H1 (cell line): ENCODE results near the gene DOCK3. TPM values are rescaled to one million over a fixed set of nuclear protein-coding genes. Genes with fewer than 3 reads are reported as not detected.

ENCODE experiments used
- CTCF ChIA-PET: fragments of 300-600 bp; sonication (Branson Sonifier 250); formaldehyde crosslinking; loops from one replicate; lab custom pipeline; 2021; ENCODE audit not compliant: partially characterized antibody; lab: Charles Lee
- POLR2A ChIA-PET: fragments of 300-600 bp; sonication (Branson Sonifier 250); formaldehyde crosslinking; loops from one replicate; lab custom pipeline; 2021; ENCODE audit warnings: inconsistent platforms; ENCODE audit not compliant: partially characterized antibody; lab: Charles Lee
- DNase-seq, 2 experiments: peaks; one replicate each; pipeline versions ENCODE4 v3.0.0 to v3.0.0-alpha.2; 2010 to 2022; ENCODE audit warnings: low spot score in 2 of 2, low read depth in 1 of 2, mixed read lengths in 1 of 2
- FAIRE-seq: peaks from 2 replicates; lab custom pipeline; 2011; peaks lifted over from hg19 to GRCh38; lab: Jason Lieb, UNC
- H2AFZ ChIP-seq: 2 replicates; pipeline ENCODE4 v1.8.1; 2012; ENCODE audit warnings: low read length, inconsistent platforms
- H2AK5ac ChIP-seq: 2 replicates; pipeline ENCODE4 v1.6.1; 2013; ENCODE audit warnings: low read depth, low read length
- H2BK120ac ChIP-seq: replicated peaks from 2 replicates; pipeline ENCODE3; 2013; ENCODE audit warnings: low read depth, low read length, inconsistent platforms
- H2BK12ac ChIP-seq: 2 replicates; pipeline ENCODE4 v1.6.1; 2013; ENCODE audit warnings: low read depth, low read length
- H2BK15ac ChIP-seq: 2 replicates; pipeline ENCODE4 v1.6.1; 2013; ENCODE audit warnings: low read length
- H2BK20ac ChIP-seq: 2 replicates; pipeline ENCODE4 v1.6.1; 2013; ENCODE audit warnings: low read length
- H2BK5ac ChIP-seq: 2 replicates; pipeline ENCODE4 v1.6.1; 2013; ENCODE audit warnings: low read depth, low read length
- H3K14ac ChIP-seq: 2 replicates; pipeline ENCODE4 v1.6.1; 2013; ENCODE audit warnings: inconsistent platforms; ENCODE audit not compliant: insufficient read length
- H3K18ac ChIP-seq: 2 replicates; pipeline ENCODE4 v1.6.1; 2013; ENCODE audit warnings: low read length; ENCODE audit errors: extremely low read depth
- H3K23ac ChIP-seq: 2 replicates; pipeline ENCODE4 v1.6.1; 2013; ENCODE audit warnings: inconsistent platforms; ENCODE audit not compliant: insufficient read length
- H3K23me2 ChIP-seq: 2 replicates; pipeline ENCODE4 v1.6.1; 2013; ENCODE audit warnings: low read depth, low read length
- H3K27ac ChIP-seq: 2 replicates; pipeline ENCODE4 v1.6.1; 2011; ENCODE audit warnings: low read depth, low read length, inconsistent platforms
- H3K27me3 ChIP-seq, 4 experiments: replicated peaks in 1 of 4; 1 replicate in 1 of 4; 2 replicates in 3 of 4; pipeline versions ENCODE4 v1.6.1 to v1.8.1; 2011 to 2013; ENCODE audit warnings: low read length in 3 of 4, mild to moderate bottlenecking in 3 of 4, inconsistent platforms in 2 of 4, mixed read lengths in 2 of 4, moderate library complexity in 1 of 4; ENCODE audit not compliant: control insufficient read depth in 3 of 4, insufficient read depth in 3 of 4; ENCODE audit errors: extremely low read depth in 1 of 4
- H3K36me3 ChIP-seq, 4 experiments: 2 replicates each; pipeline versions ENCODE4 v1.6.1 to v1.8.1; 2011 to 2013; ENCODE audit warnings: mild to moderate bottlenecking in 4 of 4, low read length in 3 of 4, moderate library complexity in 2 of 4, control low read depth in 1 of 4, inconsistent platforms in 1 of 4; ENCODE audit not compliant: insufficient read depth in 4 of 4, control insufficient read depth in 2 of 4
- H3K4ac ChIP-seq: replicated peaks from 2 replicates; pipeline ENCODE3; 2013; ENCODE audit warnings: low read length, low read depth, mixed read lengths, inconsistent platforms; ENCODE audit not compliant: insufficient read length
- H3K4me1 ChIP-seq, 4 experiments: replicated peaks in 1 of 4; 1 replicate in 1 of 4; 2 replicates in 3 of 4; pipeline versions ENCODE4 v1.6.1 to v1.8.1; 2011 to 2013; ENCODE audit warnings: low read length in 3 of 4, inconsistent platforms in 2 of 4, mixed read lengths in 1 of 4; ENCODE audit not compliant: insufficient read depth in 4 of 4, control insufficient read depth in 3 of 4
- H3K4me2 ChIP-seq, 2 experiments: 2 replicates each; pipeline versions ENCODE4 v1.6.1 to v1.8.1; 2011 to 2013; ENCODE audit warnings: low read depth in 2 of 2, low read length in 2 of 2, control low read depth in 1 of 2, inconsistent platforms in 1 of 2, mild to moderate bottlenecking in 1 of 2; ENCODE audit not compliant: insufficient read depth in 1 of 2
- H3K4me3 ChIP-seq, 4 experiments: fragments of 200-600, 300-600 bp in 1 of 4; sonication (generic), shearing (Covaris generic), sonication (Bioruptor Twin) in 1 of 4; 2 replicates each; pipeline versions ENCODE4 v1.5.1 to v1.8.1; 2011 to 2016; ENCODE audit warnings: low read length in 4 of 4, low read depth in 3 of 4, control low read depth in 2 of 4, inconsistent platforms in 2 of 4, mild to moderate bottlenecking in 2 of 4, mixed read lengths in 1 of 4, moderate library complexity in 1 of 4; ENCODE audit not compliant: insufficient read depth in 2 of 4; ENCODE audit errors: extremely low read depth in 1 of 4
- H3K56ac ChIP-seq: replicated peaks from 2 replicates; pipeline ENCODE3; 2013; ENCODE audit warnings: low read depth, mild to moderate bottlenecking, mixed read lengths, low read length, inconsistent platforms; ENCODE audit not compliant: insufficient read length
- H3K79me1 ChIP-seq: 2 replicates; pipeline ENCODE4 v1.6.1; 2013; ENCODE audit warnings: low read depth, low read length, control low read depth
- H3K79me2 ChIP-seq, 2 experiments: 2 replicates each; pipeline versions ENCODE4 v1.6.1 to v1.8.1; 2012 to 2013; ENCODE audit warnings: low read length in 2 of 2, mild to moderate bottlenecking in 2 of 2, inconsistent platforms in 1 of 2; ENCODE audit not compliant: insufficient read depth in 2 of 2, control insufficient read depth in 1 of 2
- H3K9ac ChIP-seq, 4 experiments: replicated peaks in 1 of 4; 1 replicate in 1 of 4; 2 replicates in 3 of 4; pipeline versions ENCODE4 v1.6.1 to v1.8.1; 2011 to 2013; ENCODE audit warnings: low read depth in 3 of 4, low read length in 3 of 4, control low read depth in 2 of 4, mild to moderate bottlenecking in 2 of 4, moderate library complexity in 2 of 4, inconsistent platforms in 1 of 4; ENCODE audit errors: extremely low read depth in 1 of 4
- H3K9me3 ChIP-seq, 2 experiments: 2 replicates each; pipeline versions ENCODE4 v1.6.1 to v1.8.1; 2012 to 2013; ENCODE audit warnings: mild to moderate bottlenecking in 2 of 2, moderate library complexity in 2 of 2, control low read depth in 1 of 2, inconsistent platforms in 1 of 2, low read depth in 1 of 2, low read length in 1 of 2, mixed read lengths in 1 of 2; ENCODE audit not compliant: insufficient read depth in 2 of 2
- H4K20me1 ChIP-seq, 2 experiments: replicated peaks in 1 of 2; 2 replicates each; pipeline versions ENCODE3 to v1.8.1; 2011 to 2013; ENCODE audit warnings: inconsistent platforms in 2 of 2, low read length in 2 of 2, mild to moderate bottlenecking in 1 of 2; ENCODE audit not compliant: insufficient read depth in 2 of 2, control insufficient read depth in 1 of 2
- H4K5ac ChIP-seq: 2 replicates; pipeline ENCODE4 v1.6.1; 2013; ENCODE audit warnings: low read length, low read depth, mixed read lengths, inconsistent platforms; ENCODE audit not compliant: insufficient read length
- H4K8ac ChIP-seq: 2 replicates; pipeline ENCODE4 v1.8.0; 2013; ENCODE audit warnings: mild to moderate bottlenecking, moderate library complexity, low read length, inconsistent platforms; ENCODE audit not compliant: insufficient read depth; ENCODE audit errors: extremely low read depth
- H4K91ac ChIP-seq: replicated peaks from 2 replicates; pipeline ENCODE3; 2013; ENCODE audit warnings: low read length, mixed read lengths, inconsistent platforms; ENCODE audit not compliant: insufficient read length
- BACH1 ChIP-seq: IDR thresholded peaks from 2 replicates; pipeline ENCODE4 v1.6.1; 2012; ENCODE audit warnings: low read length, improper control_type of control experiment
- BRCA1 ChIP-seq: IDR thresholded peaks from 2 replicates; pipeline ENCODE4 v1.6.1; 2012; ENCODE audit warnings: low read depth, low read length, improper control_type of control experiment
- CBX8 ChIP-seq: fragments of 300-800, 300-1000 bp; sonication (generic); IDR thresholded peaks from 2 replicates; pipeline ENCODE4 v1.7.1; 2016; ENCODE audit warnings: low read depth, low read length, borderline replicate concordance
- EGR1 ChIP-seq: IDR thresholded peaks from 2 replicates; pipeline ENCODE4 v1.6.1; 2011; ENCODE audit warnings: low read depth, low read length, borderline replicate concordance
- FOSL1 ChIP-seq: IDR thresholded peaks from 2 replicates; pipeline ENCODE4 v1.6.1; 2011; ENCODE audit warnings: mild to moderate bottlenecking, low read depth, low read length, moderate library complexity; ENCODE audit not compliant: insufficient read depth
- KDM4A ChIP-seq: IDR thresholded peaks from one replicate; pipeline ENCODE4 v1.7.1; 2012; ENCODE audit warnings: low read depth, mild to moderate bottlenecking, moderate library complexity, low read length, inconsistent platforms; ENCODE audit not compliant: severe bottlenecking
- MAX ChIP-seq: IDR thresholded peaks from 2 replicates; pipeline ENCODE4 v1.6.1; 2012; ENCODE audit warnings: inconsistent platforms
- RAD21 ChIP-seq, 2 experiments: IDR thresholded peaks in 1 of 2; conservative IDR thresholded peaks in 1 of 2; 2 replicates each; pipeline ENCODE4 v1.6.1; 2011; ENCODE audit warnings: low read depth in 2 of 2, low read length in 2 of 2, improper control_type of control experiment in 1 of 2, inconsistent platforms in 1 of 2, mild to moderate bottlenecking in 1 of 2, moderate library complexity in 1 of 2
- RBBP5 ChIP-seq: IDR thresholded peaks from 2 replicates; pipeline ENCODE4 v1.7.1; 2012; ENCODE audit warnings: low read depth, mild to moderate bottlenecking, inconsistent platforms, low read length, moderate library complexity, borderline replicate concordance
- RNF2 ChIP-seq: fragments of 200-900, 300-1000 bp; sonication (generic); IDR thresholded peaks from 2 replicates; pipeline ENCODE4 v1.7.1; 2016; ENCODE audit warnings: borderline replicate concordance, low read depth, mild to moderate bottlenecking, antibody characterized with exemption, low read length; ENCODE audit not compliant: poor library complexity, severe bottlenecking; ENCODE audit errors: missing control alignments
- SIRT6 ChIP-seq: IDR thresholded peaks from one replicate; pipeline ENCODE4 v1.7.1; 2012; ENCODE audit warnings: low read length, inconsistent platforms
- SP4 ChIP-seq: IDR thresholded peaks from 2 replicates; pipeline ENCODE4 v1.6.1; 2012; ENCODE audit warnings: low read length, inconsistent platforms
- TAF7 ChIP-seq: optimal IDR thresholded peaks from 2 replicates; pipeline ENCODE3; 2011; ENCODE audit warnings: low read depth, mild to moderate bottlenecking, inconsistent platforms, low read length, moderate library complexity, borderline replicate concordance
- ZNF274 ChIP-seq: IDR thresholded peaks from 2 replicates; pipeline ENCODE4 v1.7.0; 2012; ENCODE audit warnings: low read length, borderline replicate concordance; ENCODE audit errors: extremely low read depth
- WGBS, 2 experiments: shearing (Covaris generic) in 1 of 2; methylation state at CpG; one replicate each; pipeline versions ENCODE4 v1.1.6 to v1.1.7; 2013 to 2015; ENCODE audit warnings: low lambda C conversion rate in 2 of 2, mixed read lengths in 2 of 2, inconsistent platforms in 1 of 2, low coverage in 1 of 2, missing lambda C conversion rate in 1 of 2; ENCODE audit not compliant: insufficient replicate concordance in 2 of 2, insufficient coverage in 1 of 2, insufficient read length in 1 of 2; ENCODE audit errors: extremely low coverage in 1 of 2, missing lambda C conversion rate in 1 of 2; 5-methylcytosine and 5-hydroxymethylcytosine counted together
- polyA plus RNA-seq, 7 experiments: library from polyadenylated mRNA; depleted of rRNA in 3 of 7; stranded (reverse) in 5 of 7; unstranded in 2 of 7; fragments of >200 nt in 5 of 7; fragments of 200-250 nt in 2 of 7; gene quantifications; 1 replicate in 5 of 7; 2 replicates in 1 of 7; 4 replicates in 1 of 7; pipeline versions ENCODE4 v1.2.1 to v1.2.3, GENCODE V29; 2011 to 2013; ENCODE audit warnings: missing spikeins in 2 of 7, mixed read lengths in 2 of 7
- total RNA-seq: library from RNA; stranded (reverse); fragmentation: NEBNext Ultra II Directional; extraction: Animal tissue kit (Norgen Biotek cat#: 25700); gene quantifications from 2 replicates; pipeline ENCODE4 v1.2.1, GENCODE V29; 2021

DOCK3 gene
- total and polyA plus RNA-seq, 2 of the 8 experiments (the other 6 are each of a cell fraction or from before 2014, with no cell fraction given): 2.7 to 5.0 TPM

- Histone ChIP-seq H3K4me2 (no peak overlapping the region), H2BK12ac (no peak overlapping the region), H3K23ac (no peak overlapping the region), H3K9ac (no peak overlapping the region), H2AFZ (no peak overlapping the region), H2BK15ac (no peak overlapping the region), H4K5ac (no peak overlapping the region), H4K20me1 (no peaks in the 10 kb centered on the region), H3K27ac (no peak overlapping the region), H2AK5ac (no peak overlapping the region), H3K79me2 (no peaks in the 10 kb centered on the region), H2BK120ac (no peak overlapping the region), H3K36me3 (no peaks in the 10 kb centered on the region), H3K14ac (no peak overlapping the region), H4K8ac (no peak overlapping the region), H3K79me1 (no peaks in the 10 kb centered on the region), H3K23me2 (no peaks in the 10 kb centered on the region), H3K9me3 (no peaks in the 10 kb centered on the region; a peak in 1 of 4 replicates), H3K4me1 (no peaks in the 10 kb centered on the region; a peak in 1 of 7 replicates), H3K18ac (no peak overlapping the region), H3K27me3 (no peaks in the 10 kb centered on the region), H2BK20ac (no peak overlapping the region), H3K4me3 (no peak overlapping the region), H3K4ac (no peak overlapping the region), H3K56ac (no peak overlapping the region), H4K91ac (no peak overlapping the region), H2BK5ac (no peak overlapping the region)
- POLR2A ChIA-PET: no interaction called here
- no peak for DNase-seq
- CTCF ChIA-PET: interaction anchor here (0.6 to 1.8 kb wide), 4 partner anchors 25 to 627 kb away, joined by 3 to 5 read pairs (median 3); no protein-coding TSS in a partner anchor
- FAIRE-seq: no peak
- WGBS, 2 experiments: 92% methylated on average over 2 of the region's 2 CpGs; no CpG with 5 or more reads in 1 of the 2 experiments
- TF ChIP-seq BRCA1 (no peak), ZNF274 (no peak), TAF7 (no peak), SP4 (no peak), MAX (no peak), RBBP5 (no peak), CBX8 (no peak), RNF2 (no peak), FOSL1 (no peak), EGR1 (no peak), KDM4A (no peak), RAD21 (IDR thresholded peaks at IDR 0.05 in 1 of 2, conservative IDR thresholded peaks at IDR 0.05 in 1 of 2; ENCODE audit: low read depth in 2 of 2, low read length in 2 of 2) (no peak), SIRT6 (no peak), BACH1 (no peak)
Observed at GRCh38 chr3:50947419-50947818, 272.7 kb downstream of the DOCK3 start.
